Bronchial epithelial cell (primary cell): ENCODE data around the gene TMPRSS11D. TPM values are rescaled to one million over a fixed set of nuclear protein-coding genes. Genes with fewer than 3 reads are reported as not detected.

Source experiments
- DNase-seq: peaks from one replicate; pipeline ENCODE4 v3.0.0-alpha.2; 2010; ENCODE audit warnings: low read depth
- FAIRE-seq: peaks from 2 replicates; lab custom pipeline; 2011; peaks lifted over from hg19 to GRCh38; lab: Jason Lieb, UNC
- H3K27me3 ChIP-seq: 2 replicates; pipeline ENCODE4 v1.5.1; 2011; ENCODE audit warnings: low read length; ENCODE audit not compliant: control insufficient read depth, insufficient read depth
- H3K36me3 ChIP-seq: 2 replicates; pipeline ENCODE4 v1.5.1; 2011; ENCODE audit warnings: low read length; ENCODE audit not compliant: control insufficient read depth, insufficient read depth
- H3K4me3 ChIP-seq: 2 replicates; pipeline ENCODE4 v1.5.1; 2011; ENCODE audit warnings: mild to moderate bottlenecking, low read depth, low read length, control low read depth
- total RNA-seq: library from RNA; depleted of rRNA; stranded (reverse); fragments of >200 nt; gene quantifications from 2 replicates; pipeline ENCODE4 v1.2.1, GENCODE V29; 2014
- TF ChIP-seq, protein P1 (sequence below): IDR thresholded peaks from 2 replicates; pipeline ENCODE4 v1.5.1; 2011; ENCODE audit warnings: mild to moderate bottlenecking, moderate library complexity, low read length, control low read depth, inconsistent platforms; ENCODE audit not compliant: insufficient read depth, severe bottlenecking

Gene TMPRSS11D
- total RNA-seq, 1 donor from 2014 or later = 8.7 TPM

DNA sequence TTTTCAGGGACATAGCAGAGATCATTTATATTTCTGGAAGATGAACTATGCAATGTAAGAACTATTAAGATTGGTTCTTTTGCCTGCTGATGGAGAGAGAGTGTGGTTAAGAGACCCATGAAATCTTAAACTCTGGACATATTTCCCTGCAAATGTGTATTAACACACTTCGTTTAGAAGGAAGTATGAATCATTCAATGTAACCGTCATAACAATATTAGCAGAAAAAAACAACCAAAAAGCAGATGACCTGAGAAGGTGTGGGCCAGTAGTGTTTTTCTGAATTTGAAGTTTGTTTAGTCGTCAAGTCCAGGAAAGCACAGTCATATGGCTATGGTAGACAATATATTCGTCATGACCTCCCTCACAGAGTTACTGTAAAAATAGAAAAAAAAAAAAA, 2.5 kb upstream of the TMPRSS11D start:
- Histone ChIP-seq H3K27me3 (no peaks in the 10 kb centered on the region), H3K36me3 (no peaks in the 10 kb centered on the region), H3K4me3 (no peak overlapping the region)
- peak; percentile 91 for DNase-seq
- TF ChIP-seq, protein P1, sequence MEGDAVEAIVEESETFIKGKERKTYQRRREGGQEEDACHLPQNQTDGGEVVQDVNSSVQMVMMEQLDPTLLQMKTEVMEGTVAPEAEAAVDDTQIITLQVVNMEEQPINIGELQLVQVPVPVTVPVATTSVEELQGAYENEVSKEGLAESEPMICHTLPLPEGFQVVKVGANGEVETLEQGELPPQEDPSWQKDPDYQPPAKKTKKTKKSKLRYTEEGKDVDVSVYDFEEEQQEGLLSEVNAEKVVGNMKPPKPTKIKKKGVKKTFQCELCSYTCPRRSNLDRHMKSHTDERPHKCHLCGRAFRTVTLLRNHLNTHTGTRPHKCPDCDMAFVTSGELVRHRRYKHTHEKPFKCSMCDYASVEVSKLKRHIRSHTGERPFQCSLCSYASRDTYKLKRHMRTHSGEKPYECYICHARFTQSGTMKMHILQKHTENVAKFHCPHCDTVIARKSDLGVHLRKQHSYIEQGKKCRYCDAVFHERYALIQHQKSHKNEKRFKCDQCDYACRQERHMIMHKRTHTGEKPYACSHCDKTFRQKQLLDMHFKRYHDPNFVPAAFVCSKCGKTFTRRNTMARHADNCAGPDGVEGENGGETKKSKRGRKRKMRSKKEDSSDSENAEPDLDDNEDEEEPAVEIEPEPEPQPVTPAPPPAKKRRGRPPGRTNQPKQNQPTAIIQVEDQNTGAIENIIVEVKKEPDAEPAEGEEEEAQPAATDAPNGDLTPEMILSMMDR = no peak
- no peak for FAIRE-seq

DNA sequence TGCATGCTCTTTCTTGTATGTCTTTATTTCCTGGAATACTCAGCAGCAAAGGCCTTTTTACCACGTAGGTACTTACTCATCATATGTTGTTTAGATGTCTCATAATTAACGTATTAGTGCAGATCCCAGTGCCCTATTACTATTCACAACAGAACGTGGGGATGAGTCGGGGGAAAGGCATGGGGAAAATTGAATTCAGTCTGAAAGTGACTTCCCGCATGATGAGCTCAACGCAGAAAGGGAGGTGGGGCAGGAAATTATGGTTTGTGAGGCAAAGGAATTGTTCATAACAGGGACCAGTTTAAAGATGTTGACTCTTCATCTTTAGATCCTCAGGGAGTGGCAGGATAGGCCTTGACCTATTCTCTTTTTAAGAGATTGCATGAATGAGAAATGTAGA, 2.0 kb upstream of the TMPRSS11D start:
- DNase-seq (peak; percentile 100), FAIRE-seq (peak; percentile 98)
- Histone ChIP-seq H3K27me3 (no peaks in the 10 kb centered on the region), H3K36me3 (no peaks in the 10 kb centered on the region), H3K4me3 (no peak overlapping the region)
- TF ChIP-seq, protein P1 = no peak

DNA sequence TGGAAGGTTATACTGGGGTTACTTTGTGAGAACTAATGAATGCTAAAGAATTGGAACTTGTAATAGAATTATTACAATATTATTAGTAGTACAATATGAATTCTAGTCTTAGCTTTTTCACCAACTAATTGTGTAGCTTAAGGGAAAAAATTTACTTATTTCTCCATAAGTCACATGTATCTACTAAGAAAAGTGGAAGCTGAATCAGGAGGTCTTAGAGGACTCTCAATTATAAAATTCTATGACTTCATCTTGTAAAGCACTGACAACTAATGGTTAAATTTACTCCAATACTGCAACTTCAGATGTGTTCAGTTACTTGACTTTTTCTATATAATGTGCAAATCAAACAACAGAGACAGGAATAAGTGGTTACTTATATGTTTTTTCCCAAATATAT, 899 bp upstream of the TMPRSS11D start:
- Histone ChIP-seq H3K27me3 (no peaks in the 10 kb centered on the region), H3K4me3 (no peak overlapping the region), H3K36me3 (no peaks in the 10 kb centered on the region)
- FAIRE-seq (no peak), DNase-seq (no peak)
- TF ChIP-seq, protein P1 = no peak

DNA sequence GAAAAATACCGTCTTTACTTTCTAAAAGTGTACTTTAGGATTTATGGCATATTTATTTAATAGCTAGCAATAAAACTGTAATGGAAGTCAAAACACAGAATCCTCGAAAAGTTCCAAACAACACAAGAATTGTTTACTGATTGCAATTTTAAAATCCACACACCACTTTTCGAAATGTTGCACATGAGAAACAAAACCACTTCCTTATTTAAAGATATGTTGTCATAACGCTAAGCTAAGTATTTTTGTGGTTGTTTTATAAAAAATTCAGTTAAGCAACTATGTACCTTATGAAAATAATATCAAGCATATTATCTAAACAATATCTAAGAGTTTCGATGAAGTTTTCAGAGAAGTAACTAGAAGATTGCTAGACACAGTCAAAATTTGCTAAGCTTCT, 344 bp downstream of the TMPRSS11D start:
- Histone ChIP-seq H3K4me3 (no peak overlapping the region), H3K36me3 (no peaks in the 10 kb centered on the region), H3K27me3 (no peaks in the 10 kb centered on the region)
- no peak for DNase-seq
- FAIRE-seq = no peak
- TF ChIP-seq, protein P1 = no peak

DNA sequence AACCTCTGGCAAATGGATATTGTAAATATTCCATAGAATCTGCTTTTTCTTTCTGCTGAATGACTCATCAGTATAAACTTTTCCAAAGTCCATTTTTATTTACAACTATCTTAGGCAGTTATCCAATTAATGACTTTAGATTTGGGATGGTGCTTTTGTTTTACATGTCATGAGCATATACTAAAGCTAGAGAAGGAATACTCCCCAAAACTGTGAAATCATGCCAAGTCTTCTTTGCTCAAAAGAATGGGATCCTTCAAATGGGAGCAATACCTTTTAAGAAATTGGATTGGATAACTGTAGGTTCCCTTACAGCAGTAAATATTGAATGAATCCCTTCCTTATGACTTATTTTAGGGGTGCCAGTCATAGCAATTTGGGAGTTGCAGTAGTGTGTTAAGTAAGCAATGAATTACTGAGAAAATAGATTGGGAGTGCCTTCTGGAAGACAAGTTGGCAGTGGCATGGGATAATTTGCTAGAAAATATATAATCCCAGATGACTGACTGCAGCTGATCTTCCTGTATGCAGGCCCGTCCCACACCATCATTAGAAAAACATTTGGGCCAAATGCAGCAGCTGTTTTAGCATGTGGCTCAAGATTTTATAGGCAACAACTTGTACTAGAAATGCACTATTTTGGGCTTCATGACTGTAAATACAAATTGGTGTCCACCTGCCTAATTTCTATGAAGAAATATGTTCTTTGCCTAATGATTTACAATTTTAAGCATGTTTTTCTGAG, 2.8 kb downstream of the TMPRSS11D start:
- H3K36me3 ChIP-seq = no peaks in the 10 kb centered on the region
- FAIRE-seq (no peak), DNase-seq (no peak)
- H3K27me3 ChIP-seq = no peaks in the 10 kb centered on the region
- TF ChIP-seq, protein P1 = no peak
- H3K4me3 ChIP-seq = no peak overlapping the region

DNA sequence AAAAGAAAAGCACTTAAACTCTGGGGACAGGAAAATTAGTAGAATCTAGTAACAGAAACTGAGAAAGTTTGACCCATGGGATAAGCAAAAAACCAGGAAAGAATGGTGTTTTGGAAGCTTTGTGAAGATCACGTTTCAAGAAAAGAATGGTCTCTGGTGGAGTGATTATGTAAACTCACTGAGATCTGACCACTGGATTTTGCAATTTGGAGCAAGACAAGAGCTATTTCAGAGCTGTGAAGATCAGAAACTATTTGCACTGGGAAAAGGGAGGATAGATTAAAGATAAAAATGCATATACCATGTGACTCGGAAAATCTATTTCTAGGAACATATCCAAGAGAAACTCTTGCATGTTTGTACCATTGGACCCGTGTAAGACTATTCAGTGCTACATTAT, 4.3 kb downstream of the TMPRSS11D start:
- TF ChIP-seq, protein P1 = no peak
- no peaks in the 10 kb centered on the region for H3K36me3 ChIP-seq
- FAIRE-seq (no peak), DNase-seq (no peak)
- no peak overlapping the region for H3K4me3 ChIP-seq
- no peaks in the 10 kb centered on the region for H3K27me3 ChIP-seq
